HG03108 (cell line): Measurements from ENCODE around the gene LCN10.
A peak's percentile ranks its signal among the peaks of the same experiment; 100 is the strongest.
"Not testable (repeated sequence)": the region's sequence is repeated elsewhere in the genome, so short reads cannot be mapped to it uniquely, and the experiment has no call there.

ENCODE experiments used
- ATAC-seq: cut with Tn5 transposase; IDR thresholded peaks from one replicate; pipeline ENCODE4 v1.9.1; 2021; ENCODE audit warnings: moderate library complexity; ENCODE audit not compliant: unreplicated experiment

Gene LCN10

DNA sequence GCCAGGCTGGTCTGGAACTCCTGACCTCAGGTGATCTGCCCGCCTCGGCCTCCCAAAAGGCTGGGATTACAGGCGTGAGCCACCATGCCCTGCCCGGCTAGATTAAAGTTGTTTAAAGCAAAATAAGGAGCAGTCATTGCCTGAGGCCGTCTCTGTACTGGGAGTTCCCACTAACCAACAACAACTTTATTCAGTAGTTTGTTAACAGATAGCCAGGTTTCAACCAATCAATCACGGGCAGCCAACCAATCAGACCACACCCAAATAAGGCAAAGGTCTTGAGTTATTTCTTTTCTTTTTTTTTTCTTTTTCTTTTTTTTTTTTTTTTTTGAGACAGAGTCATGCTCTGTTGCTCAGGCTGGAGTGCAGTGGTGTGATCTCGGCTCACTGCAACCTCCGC is 38.0 kb downstream of the LCN10 start:
- not testable (repeated sequence) for ATAC-seq

DNA sequence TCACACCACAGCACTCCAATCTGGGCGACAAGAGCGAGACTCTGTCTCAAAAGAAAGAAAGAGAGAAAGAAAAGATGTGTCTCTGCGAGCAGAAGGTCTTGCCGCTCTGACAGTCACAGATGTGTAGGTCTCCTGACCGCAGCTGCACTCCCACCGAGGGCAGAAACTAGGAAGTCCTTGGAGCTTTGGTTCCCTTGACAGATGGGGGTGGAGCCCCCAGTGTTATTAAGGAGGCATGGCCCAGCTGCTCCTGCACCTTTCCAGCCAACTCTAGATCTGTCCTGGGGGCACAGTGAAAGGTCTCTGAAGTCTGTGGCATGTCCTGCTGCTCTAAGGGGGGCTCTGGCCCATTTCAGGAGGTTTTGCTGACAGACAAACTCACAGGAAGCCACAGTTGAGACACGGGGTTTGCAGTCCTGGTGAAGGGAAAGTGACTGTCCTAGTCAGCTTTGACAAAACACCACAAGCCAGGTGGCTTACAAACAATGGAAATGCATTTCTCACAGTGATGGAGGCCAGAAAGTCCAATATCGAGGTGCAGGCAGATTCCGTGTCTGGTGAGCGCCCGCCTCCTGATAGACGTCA is 39.4 kb downstream of the LCN10 start:
- ATAC-seq, result no peak

DNA sequence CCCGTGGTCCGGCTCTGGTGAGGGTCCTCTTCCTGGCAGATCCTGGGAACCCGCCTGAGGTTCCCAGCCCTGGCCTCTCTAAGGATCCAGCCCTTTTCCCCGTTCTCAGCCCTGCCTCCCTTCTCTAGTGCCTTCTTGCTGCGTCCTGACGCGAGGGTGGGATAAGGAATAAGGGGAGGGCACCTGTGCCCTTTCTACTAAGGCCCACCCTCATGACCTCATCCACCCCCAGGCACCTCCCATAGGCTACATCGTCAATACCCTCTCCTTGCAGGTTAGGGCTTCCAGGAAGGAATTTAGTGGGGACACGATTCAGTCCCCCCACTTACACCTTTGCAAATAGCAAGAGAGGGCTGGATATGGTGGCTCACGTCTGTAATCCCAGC is 41.1 kb downstream of the LCN10 start:
- ATAC-seq, result no peak

DNA sequence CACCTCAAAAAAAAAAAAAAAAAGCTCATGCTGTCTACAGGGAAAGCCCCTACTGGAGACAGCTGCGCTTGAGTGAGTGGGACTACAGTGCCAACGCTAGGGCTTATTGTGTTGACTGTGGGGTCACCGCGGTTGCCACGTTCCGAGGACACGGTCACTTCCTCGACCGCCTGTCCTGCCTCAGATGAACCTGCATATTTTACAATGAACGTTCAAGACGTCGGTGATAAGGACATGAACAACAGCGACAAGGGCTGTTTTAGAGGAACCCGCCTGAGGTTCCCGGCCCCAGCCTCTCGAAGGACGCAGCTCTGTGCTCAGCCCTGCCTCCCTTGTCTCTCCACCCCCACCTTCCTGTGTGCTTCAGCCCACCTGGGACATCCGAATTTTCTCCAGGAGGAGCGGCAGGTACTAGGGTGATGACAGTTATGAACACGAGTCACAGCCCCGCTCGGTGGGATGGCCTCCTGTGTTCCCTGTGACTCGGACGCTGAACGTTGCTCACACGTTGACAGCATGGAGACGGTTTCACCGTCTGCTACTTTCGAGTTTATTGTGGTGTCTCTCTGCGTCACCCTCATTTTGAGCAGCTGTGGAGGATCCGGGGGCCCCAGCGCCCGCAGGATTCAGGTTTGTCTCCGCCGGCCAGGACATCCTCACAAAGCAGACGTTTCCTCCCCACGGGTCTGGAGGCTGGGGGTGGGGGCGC is 41.6 kb downstream of the LCN10 start:
- peak; percentile 45 for ATAC-seq

DNA sequence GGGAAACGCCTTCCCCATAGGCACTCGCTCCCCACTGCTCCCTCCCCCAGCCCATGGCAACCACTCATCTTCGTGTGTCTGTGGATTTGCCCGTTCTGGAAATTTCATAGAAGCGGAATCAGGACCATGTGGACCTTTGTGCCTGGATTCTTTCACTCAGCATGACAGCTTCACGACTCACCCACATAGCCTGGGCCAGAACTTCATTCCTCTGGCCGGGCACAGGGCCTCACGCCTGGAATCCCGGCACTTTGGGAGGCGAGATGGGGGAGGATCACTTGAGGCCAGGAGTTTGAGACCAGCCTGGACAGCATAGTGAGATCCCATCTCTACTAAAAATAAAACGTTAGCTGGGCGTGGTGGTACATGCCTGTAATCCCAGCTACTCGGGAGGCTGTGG is 42.4 kb downstream of the LCN10 start:
- no peak for ATAC-seq

DNA sequence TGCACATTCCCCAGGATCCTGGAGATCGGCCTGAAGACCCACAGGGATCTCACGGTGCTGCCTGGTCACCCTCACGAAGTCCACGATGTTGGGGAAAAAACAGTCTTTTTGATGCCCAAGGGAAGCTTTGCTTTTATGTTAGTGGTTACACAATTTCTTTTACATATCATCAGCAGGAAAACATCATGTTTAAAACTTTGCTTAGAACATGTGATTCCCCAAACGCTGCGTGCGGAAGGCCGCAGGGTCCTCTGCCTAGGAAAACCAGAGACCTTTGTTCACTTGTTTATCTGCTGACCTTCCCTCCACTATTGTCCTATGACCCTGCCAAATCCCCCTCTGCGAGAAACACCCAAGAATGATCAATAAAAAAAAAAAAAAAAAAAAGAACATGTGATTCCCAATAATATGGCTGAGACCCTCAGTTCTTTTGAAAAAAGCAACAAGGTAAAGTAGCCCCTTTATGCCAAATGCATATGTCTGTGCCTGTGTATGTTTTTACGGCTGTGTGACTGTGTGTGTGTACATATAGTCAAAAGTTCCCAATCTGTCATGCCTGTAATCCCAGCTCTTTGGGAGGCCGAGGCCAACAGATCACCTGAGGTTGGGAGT is 44.0 kb downstream of the LCN10 start:
- ATAC-seq, result no peak

DNA sequence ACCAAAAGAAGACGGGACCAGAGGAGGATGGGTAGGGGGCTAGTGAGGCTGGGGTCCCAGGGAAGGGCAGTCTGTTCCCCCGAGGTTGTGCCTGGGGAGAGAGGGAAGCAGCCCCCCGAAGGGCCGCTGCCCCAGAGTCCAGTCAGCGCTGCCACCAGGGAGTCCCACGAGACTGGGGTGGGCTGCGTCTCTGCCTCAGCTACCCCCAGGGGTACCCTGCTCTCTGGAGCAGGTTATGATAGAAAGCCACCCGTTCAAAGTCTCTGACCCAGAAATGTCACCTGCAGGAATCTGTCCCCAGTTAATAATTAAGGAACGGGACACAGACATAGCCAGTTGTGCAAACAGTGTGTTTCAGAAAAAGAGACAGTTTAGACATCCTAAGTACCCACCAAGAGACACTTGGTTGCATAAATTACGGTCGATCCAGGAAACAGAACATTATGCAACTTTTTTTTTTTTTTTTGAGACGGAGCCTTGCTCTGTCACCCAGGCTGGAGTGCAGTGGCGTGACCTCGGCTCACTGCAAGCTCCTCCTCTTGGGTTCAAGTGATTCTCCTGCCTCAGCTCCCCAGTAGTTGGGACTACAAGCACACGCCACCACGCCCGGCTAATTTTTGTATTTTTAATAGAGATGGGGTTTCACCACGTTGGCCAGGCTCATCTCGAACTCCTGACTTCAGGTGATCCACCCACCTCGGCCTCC is 44.8 kb downstream of the LCN10 start:
- no peak for ATAC-seq

DNA sequence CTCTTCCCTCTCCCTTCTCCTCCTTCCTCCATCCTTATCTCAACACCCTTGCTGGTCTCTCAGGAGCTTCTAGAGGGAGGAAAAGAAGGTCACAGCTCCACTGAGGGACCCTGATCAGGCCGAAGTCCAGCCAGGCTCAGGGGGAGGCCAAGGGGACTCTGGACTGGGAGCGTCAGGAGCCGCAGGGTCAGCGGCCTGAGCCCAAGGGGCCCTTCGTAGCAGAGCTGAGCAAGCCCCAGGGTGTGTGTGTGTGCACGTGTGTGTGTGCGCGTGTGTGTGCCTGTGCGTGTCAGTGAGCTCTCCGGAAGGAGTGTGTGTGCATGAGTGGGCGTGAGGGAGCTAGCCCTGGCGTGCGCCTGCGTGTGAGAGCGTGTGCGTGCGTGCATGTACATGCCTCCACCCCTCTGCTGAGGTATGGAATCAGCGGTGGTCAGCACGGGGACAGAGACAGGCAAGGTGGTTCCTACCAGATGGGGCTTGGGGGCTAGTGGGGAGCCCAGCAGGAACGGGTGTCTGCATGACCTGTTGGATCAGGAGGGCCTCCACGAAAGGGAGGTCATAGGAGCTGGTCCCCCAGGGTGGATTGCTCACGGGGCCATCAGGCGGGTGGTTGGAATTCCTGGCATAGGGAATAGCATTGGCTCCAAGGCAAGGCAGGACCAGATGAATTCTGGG is 45.5 kb downstream of the LCN10 start:
- ATAC-seq, result no peak

DNA sequence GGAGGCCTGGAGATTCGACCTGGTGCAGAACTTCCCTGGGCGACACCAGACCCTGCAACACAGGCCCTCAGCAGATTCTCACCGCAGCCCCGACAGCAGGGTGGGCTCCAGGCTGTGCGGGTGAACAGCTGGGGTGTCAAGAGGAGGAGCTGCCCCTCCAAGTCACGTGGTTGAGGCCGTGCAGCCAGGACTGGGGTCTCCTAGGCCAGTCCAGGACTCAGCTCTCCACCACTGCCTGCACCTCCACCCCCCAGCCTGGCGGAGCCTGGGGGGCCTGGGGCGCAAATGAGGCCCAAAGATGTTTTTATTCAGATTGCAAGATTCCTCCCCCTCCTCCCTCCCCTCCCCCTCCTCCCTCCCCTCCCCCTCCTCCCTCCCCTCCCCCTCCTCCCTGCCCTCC is 46.2 kb downstream of the LCN10 start:
- ATAC-seq, result no peak

DNA sequence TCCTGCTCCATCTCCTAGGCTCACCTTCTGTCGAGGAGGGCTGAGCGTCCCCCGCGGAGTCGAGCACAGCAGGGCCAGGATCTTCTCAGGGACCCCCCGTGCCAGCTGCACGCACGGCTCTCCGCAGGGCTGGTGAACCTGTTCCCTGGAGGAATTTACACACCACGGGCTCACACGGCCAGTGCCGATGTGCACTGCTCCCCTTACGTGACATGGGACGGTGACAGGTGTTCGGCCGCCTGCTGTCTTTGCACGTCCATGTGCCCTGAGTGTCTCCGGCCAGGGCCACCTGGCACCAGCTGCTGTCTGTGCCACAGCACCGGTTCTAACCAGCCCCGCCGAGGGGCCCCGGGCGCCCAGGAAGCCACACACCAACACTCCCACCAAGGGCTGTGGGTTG is 46.8 kb downstream of the LCN10 start:
- ATAC-seq, result no peak

DNA sequence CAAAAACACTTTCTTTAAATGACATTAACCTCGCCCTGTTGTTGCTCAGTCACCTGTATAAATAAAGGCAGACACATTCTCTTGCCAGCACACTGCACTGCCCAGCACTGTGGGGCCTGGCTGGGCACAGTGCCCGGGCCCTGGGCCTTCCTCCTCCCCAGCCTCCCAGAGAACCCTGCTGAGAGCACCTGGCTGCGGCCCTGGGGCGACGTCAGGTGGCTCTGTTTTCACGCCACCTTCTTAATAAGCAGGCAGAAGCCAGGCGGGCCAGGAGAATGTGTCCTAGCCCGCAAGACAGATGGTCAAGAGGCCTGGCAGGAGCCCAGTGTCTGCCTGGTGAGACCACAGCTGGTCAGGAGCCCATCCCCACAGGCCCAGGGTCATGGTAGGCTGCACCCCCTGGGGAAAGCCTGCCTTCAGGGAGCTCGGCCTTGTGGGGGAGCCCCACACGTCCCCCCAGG is 47.3 kb downstream of the LCN10 start:
- no peak for ATAC-seq

DNA sequence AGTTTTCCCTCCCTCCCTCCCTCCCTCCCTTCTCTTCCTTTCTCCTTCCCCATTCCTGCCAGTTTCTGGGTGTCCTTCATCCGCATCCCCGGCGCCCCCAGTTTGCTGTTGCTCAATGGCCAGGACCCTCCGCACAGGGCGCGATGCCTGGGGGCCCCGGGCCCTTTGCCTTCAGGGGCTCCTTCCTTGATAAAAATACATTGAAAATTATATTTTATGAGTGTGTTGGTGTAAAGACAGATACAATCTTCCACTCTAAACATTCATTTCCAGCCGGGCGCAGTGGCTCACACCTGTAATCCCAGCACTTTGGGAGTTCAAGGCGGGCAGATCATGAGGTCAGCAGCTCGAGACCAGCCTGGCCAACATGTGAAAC is 47.9 kb downstream of the LCN10 start:
- no peak for ATAC-seq

DNA sequence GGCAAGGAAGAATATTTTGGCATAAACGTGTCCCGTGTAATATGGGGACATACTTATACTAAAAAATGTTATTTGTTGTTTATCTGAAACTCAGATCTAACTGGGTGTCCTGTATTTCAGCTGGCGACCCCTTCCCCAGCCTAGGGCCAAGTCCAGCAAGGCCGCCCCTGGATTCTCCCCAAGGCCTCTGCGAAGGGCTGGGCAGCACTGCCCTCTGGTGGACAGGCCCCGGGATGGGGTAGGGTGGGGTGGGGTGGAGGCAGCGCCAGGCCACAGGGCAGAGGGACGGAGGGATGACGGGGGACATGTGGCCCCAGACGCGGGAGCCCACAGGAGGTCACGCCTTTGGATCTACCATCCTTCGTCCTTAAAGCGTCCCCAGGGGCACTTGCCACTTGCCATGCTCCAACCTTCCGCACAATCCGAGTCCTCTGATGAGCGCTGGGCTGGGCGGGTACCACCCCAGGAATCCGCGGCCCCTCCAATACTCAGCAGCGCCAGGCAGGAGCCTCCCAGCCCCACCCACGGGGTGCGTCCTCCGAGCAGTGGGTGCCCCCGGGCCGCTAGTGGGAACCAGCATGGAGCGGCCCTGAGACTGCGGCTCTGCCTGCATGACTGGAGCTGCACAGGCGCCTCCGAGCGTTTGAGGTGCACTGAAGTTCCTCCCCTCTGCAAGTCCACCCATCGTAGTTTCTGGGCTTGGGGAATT is 48.4 kb downstream of the LCN10 start:
- ATAC-seq, result no peak

DNA sequence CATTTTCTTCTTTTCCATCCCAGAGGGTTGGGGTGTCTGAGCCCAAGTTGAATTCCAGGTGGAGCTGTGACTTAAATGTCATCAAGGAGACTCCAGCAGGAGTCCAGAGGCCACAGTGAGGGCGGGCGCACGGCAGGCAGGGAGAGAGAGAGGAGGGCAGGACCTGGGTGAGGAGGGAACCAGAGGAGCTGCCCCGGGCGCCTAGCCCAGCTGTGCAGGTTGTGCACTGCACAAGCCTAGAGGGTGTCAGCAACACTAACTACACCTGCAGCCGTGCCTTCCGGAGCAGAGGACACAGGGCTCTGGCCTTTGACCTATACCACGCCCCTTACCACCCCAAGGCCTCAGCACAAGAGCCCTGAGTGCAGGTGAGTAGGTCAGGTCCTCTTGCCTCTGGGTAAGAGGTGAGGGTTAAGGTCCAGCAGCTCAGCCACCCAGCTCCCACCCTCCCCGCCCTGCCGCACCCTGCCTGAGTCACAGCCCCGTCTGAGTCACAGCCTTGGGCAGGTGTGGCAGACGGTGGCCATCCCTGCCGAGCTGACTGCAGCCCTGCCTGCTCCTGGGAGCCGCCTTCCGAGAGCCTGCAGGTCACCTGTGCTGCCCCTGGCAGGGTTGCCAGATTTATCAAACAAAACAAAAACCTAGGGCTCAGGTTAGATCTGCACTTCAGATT is 49.1 kb downstream of the LCN10 start:
- ATAC-seq, result no peak

DNA sequence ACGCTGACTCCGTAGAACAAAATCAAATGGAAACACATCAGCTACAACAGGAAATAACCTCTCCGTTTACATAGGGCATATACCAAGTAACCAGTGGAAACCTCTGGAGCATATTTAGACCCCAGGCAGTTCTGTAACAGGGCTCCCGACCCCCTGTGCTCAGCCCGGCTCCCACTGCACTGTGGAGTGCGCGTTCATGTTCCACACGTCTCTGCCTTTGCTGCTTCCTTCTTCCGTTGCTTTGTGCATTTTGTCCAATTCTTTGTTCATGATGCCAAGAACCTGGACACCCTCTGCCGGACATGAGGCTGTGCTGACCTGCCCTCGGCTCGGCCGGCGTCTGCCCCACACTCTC is 49.6 kb downstream of the LCN10 start:
- no peak for ATAC-seq

DNA sequence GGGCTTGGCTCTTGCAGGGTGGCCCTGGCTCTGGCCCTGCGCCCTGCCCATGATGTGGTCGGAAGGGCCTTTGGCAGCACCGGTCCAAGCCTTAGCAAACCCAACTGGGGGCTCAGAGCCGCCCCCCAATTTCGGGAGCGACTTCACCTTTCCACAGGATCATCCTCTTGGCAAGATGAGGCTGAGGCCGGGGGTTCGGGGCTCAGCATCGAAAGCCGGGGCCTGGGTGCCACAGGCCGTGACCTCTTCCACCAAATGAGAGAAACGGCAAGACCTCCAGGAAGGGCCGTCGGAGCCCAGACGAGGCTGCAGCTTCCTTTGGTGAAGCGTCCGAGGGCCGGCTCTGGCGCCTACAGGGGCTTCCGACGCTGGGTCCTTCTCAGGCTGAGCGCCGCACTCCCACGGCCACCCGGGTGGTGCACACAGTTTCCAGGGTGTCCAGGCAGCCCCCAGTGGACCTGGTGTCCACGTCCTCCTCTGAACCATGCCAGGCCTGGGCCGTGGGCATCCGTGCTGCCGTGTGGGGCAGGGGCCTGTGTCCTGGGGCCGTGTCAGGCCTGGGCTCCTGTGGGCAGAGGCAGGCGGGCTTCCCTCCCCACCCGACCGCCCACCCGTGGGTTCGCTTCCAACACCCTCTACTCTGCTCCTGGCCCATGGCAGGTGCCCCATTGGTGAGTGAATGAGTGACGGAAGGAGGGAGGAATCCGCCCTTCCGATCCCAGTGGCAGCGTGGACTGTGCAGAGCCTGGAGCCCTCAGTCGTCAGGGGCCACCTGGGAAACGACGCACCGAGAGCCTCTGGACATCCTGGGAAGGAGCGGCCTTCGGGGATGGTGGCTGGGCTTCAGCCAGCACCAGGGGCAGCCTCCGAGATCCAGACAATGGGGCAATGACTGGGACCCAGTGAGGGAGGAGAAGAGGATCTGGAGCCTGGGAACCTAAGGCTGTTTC is 50.3 kb downstream of the LCN10 start:
- no peak for ATAC-seq

DNA sequence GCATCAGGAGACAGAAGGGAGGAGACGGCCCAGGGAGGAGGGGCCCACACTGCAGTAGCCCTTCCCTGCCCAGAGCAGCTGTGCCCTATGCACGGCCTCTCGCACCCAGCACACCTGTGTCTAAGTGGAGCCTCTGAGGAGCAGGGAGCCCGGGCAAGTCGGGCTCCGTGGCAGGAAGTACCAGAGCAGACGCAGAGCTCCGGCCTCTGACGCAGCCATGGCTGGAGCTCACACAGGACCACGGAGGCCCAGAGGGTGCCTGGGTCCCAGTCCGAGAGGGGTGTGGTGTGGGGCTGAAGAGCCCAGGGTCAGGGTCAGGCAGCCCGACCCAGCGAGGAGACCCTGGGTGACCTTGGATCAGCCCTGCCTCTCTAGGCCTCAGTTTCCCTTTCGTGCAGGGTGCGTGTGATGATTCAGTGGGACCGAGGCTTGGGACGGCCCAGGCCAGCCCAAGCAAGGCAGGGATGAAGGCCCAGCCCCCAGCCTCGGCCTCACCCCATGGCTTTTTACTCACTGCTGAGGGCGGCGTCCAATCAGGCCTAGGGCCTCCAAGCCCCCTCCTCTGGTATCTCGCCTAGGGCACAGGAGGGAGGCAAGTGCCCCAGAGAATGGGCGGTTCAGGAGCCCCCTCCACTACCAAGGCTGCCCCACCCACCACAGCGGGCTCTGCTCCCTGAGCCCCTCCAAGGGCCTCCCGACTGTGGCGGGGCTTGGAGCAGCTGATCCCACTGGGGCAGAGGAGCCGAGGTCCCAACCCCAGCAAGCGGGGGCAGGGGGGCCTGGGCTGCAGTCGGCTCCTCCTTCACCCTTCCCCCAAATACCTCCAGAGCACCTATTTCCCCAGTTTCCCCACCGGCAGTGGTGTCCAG is 51.2 kb downstream of the LCN10 start:
- no peak for ATAC-seq

DNA sequence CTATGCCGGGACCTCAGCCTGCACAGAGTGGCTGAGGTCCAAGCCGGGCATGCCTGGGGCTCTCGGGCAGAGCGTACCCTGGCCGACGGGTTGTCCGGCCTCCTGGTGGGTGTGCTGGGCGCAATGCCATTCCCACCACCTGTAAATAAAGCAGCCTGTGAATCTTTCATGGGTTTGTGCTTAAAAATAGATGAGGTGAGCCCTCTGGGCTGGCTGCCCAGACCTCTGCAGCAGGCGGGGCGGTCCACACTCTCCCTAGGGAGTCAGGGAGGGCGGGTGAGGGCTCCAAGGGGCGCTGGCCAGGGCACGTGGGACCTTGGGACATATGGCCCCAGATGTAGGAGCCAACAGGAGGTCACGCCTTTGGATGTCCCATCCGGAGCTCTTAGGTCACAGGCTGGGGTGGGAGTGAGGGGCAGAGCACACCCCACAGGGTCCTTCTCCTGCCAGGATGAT is 51.9 kb downstream of the LCN10 start:
- no peak for ATAC-seq
